ENCODE data around the gene MRPS2. TPM values are rescaled to one million over a fixed set of nuclear protein-coding genes. Genes with fewer than 3 reads are reported as not detected.

MRPS2 gene
- total RNA-seq, 2 experiments from 2014 or later, result 20.8 to 23.2 TPM

GRCh38 chr9:135480940-135481310, 19.6 kb upstream of the MRPS2 start:
- peak; percentile 43 for ATAC-seq (ENCODE audit: poor library complexity)

GRCh38 chr9:135482015-135482754, 18.3 kb upstream of the MRPS2 start:
- Histone ChIP-seq H3K9me3 (ENCODE audit: control insufficient read depth in 1 of 2, insufficient read depth in 1 of 2, low read length in 2 of 2) (peaks cover 0 to 9% of the 10 kb centered on the region in 2 experiments), H3K27ac (ENCODE audit: low read depth in 1 of 2, low read length in 2 of 2) (no peak overlapping the region), H3K4me3 (ENCODE audit: low read length) (no peak overlapping the region), H3K4me1 (ENCODE audit: insufficient read depth, low read length) (peaks cover 14% of the 10 kb centered on the region), H3K27me3 (ENCODE audit: control insufficient read depth in 1 of 2, insufficient read depth in 2 of 2, low read length in 2 of 2) (peaks cover 44 to 46% of the 10 kb centered on the region in 2 experiments), H3K36me3 (ENCODE audit: insufficient read depth, low read length) (no peaks in the 10 kb centered on the region)
- POLR2A ChIA-PET, result no interaction called here
- Mint-ChIP-seq H3K27me3 (peaks cover 40% of the 10 kb centered on the region), H3K9me3 (no peaks in the 10 kb centered on the region), H3K36me3 (ENCODE audit: low read depth) (no peaks in the 10 kb centered on the region), H3K4me1 (ENCODE audit: low read depth) (peaks cover 19% of the 10 kb centered on the region), H3K27ac (no peak overlapping the region), H3K4me3 (peak overlapping the region; percentile 79)
- ATAC-seq (ENCODE audit: poor library complexity), result no peak
- no peak for TF ChIP-seq CTCF (IDR thresholded peaks at IDR 0.05)
- intact Hi-C loops (cut with DNase I, micrococcal nuclease), result no loop called here
- CTCF ChIA-PET, result interaction anchor here (1.0 kb wide), 1 partner anchor 23 kb away, joined by 4 read pairs; no protein-coding TSS in a partner anchor
- DNase-seq, result no peak

More at GRCh38 chr9:135480940-135481310, 19.6 kb upstream of the MRPS2 start:
- peak overlapping the region; percentile 58 for H3K4me3 ChIP-seq (ENCODE audit: low read length)
- TF ChIP-seq CTCF (IDR thresholded peaks at IDR 0.05), result no peak
- peaks cover 44 to 49% of the 10 kb centered on the region in 2 experiments for H3K27me3 ChIP-seq (ENCODE audit: control insufficient read depth in 1 of 2, insufficient read depth in 2 of 2, low read length in 2 of 2)
- ChIA-PET CTCF (interaction anchor here (1.0 kb wide), 1 partner anchor 24 kb away, joined by 4 read pairs; no protein-coding TSS in a partner anchor), POLR2A (interaction anchor here (1.0 to 1.4 kb wide), 2 partner anchors 12 to 18 kb away, joined by 3 read pairs; no protein-coding TSS in a partner anchor)
- DNase-seq, result peak in 1 of 14 experiments; percentile 26
- H3K27ac ChIP-seq (ENCODE audit: low read depth in 1 of 2, low read length in 2 of 2), result no peak overlapping the region
- Mint-ChIP-seq H3K9me3 (no peaks in the 10 kb centered on the region), H3K4me3 (peak overlapping the region; percentile 60), H3K4me1 (ENCODE audit: low read depth) (peaks cover 19% of the 10 kb centered on the region), H3K27ac (no peak overlapping the region), H3K27me3 (peaks cover 40% of the 10 kb centered on the region), H3K36me3 (ENCODE audit: low read depth) (no peaks in the 10 kb centered on the region)
- no peaks in the 10 kb centered on the region for H3K36me3 ChIP-seq (ENCODE audit: insufficient read depth, low read length)
- peaks cover 14% of the 10 kb centered on the region for H3K4me1 ChIP-seq (ENCODE audit: insufficient read depth, low read length)
- intact Hi-C loops (cut with DNase I, micrococcal nuclease), result no loop called here
- peaks cover 0 to 9% of the 10 kb centered on the region in 2 experiments for H3K9me3 ChIP-seq (ENCODE audit: control insufficient read depth in 1 of 2, insufficient read depth in 1 of 2, low read length in 2 of 2)

DNA sequence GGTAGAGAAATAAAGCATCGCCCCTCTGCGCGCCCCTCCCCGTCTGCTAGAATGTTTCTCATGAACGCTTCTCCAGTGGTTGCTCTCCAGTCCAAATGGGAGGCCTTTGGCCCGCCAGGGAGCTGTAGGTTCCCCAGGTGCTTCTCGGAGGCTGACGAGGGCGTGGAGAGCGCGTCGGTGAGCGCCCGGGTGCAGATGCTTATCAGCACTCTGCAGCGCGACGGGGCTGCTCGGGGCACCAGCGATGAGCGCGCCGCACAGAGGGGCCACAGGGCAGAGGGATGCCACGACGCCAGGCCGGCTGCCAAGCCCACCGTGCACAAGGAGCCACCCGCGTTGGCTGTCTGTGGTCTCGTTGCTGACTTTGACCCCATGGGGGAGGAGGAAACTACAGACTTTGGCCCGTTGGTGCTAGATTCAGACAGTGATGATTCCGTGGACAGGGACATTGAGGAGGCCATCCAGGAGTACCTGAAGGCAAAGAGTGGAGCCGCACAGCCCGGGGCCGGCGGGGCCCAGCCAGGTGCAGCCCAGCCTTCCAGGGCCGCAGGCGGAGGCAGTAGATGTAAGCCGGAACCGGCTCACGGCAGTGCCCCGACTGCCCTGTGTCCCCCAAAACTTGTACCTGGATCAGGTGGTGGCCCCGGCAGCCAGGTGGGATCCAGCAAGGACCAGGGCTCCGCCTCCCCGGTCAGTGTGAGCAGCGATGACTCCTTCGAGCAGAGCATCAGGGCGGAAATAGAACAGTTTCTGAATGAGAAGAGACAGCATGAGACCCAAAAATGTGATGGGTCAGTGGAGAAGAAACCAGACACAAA, 15.8 kb upstream of the MRPS2 start:
- Histone ChIP-seq H3K27me3 (ENCODE audit: control insufficient read depth in 1 of 2, insufficient read depth in 2 of 2, low read length in 2 of 2) (peaks cover 39 to 41% of the 10 kb centered on the region in 2 experiments), H3K4me1 (ENCODE audit: insufficient read depth, low read length) (peaks cover 12% of the 10 kb centered on the region), H3K27ac (ENCODE audit: low read depth in 1 of 2, low read length in 2 of 2) (no peak overlapping the region), H3K9me3 (ENCODE audit: control insufficient read depth in 1 of 2, insufficient read depth in 1 of 2, low read length in 2 of 2) (peaks cover 0 to 6% of the 10 kb centered on the region in 2 experiments), H3K4me3 (ENCODE audit: low read length) (no peak overlapping the region), H3K36me3 (ENCODE audit: insufficient read depth, low read length) (no peaks in the 10 kb centered on the region)
- Mint-ChIP-seq H3K4me3 (no peak overlapping the region), H3K36me3 (ENCODE audit: low read depth) (no peaks in the 10 kb centered on the region), H3K9me3 (no peaks in the 10 kb centered on the region), H3K27ac (no peak overlapping the region), H3K27me3 (peaks cover 24% of the 10 kb centered on the region), H3K4me1 (ENCODE audit: low read depth) (peaks cover 6% of the 10 kb centered on the region)
- no peak for TF ChIP-seq CTCF (IDR thresholded peaks at IDR 0.05)
- intact Hi-C loops (cut with DNase I, micrococcal nuclease), result no loop called here
- no peak for ATAC-seq (ENCODE audit: poor library complexity)
- POLR2A ChIA-PET, result no interaction called here
- DNase-seq, result no peak
- CTCF ChIA-PET, result interaction anchor here (1.3 kb wide), 1 partner anchor 20 kb away, joined by 4 read pairs; no protein-coding TSS in a partner anchor

All from CD4-positive, alpha-beta T cell (primary cell).